ENCODE results near the gene ACTR1A.
A peak's percentile ranks its signal among the peaks of the same experiment; 100 is the strongest.

ACTR1A gene

GRCh38 chr10:102485093-102485784 is 17.3 kb downstream of the ACTR1A start:
- DNase-seq (ENCODE audit: low spot score), result no peak

- DNase-seq (ENCODE audit: low spot score), result no peak
Measured at GRCh38 chr10:102484021-102484420, 18.5 kb downstream of the ACTR1A start.

- no peak for DNase-seq (ENCODE audit: low spot score)
Measured at GRCh38 chr10:102480396-102480795, 22.1 kb downstream of the ACTR1A start.

GRCh38 chr10:102479651-102480050 is 22.9 kb downstream of the ACTR1A start:
- DNase-seq (ENCODE audit: low spot score), result no peak

- DNase-seq (ENCODE audit: low spot score), result no peak
Measured at GRCh38 chr10:102476466-102477141, 25.9 kb downstream of the ACTR1A start.

GRCh38 chr10:102475451-102476040 is 27.0 kb downstream of the ACTR1A start:
- DNase-seq (ENCODE audit: low spot score), result no peak

GRCh38 chr10:102473445-102474331 is 28.8 kb downstream of the ACTR1A start:
- DNase-seq (ENCODE audit: low spot score), result no peak

GRCh38 chr10:102470579-102471546 is 31.6 kb downstream of the ACTR1A start:
- no peak for DNase-seq (ENCODE audit: low spot score)

- DNase-seq (ENCODE audit: low spot score), result peak; percentile 55
Measured at GRCh38 chr10:102468683-102469082, 33.8 kb downstream of the ACTR1A start.

GRCh38 chr10:102467971-102468438 is 34.5 kb downstream of the ACTR1A start:
- DNase-seq (ENCODE audit: low spot score), result no peak

- no peak for DNase-seq (ENCODE audit: low spot score)
Measured at GRCh38 chr10:102467318-102467717, 35.2 kb downstream of the ACTR1A start.

- no peak for DNase-seq (ENCODE audit: low spot score)
Measured at GRCh38 chr10:102465466-102465865, 37.0 kb downstream of the ACTR1A start.

- DNase-seq (ENCODE audit: low spot score), result no peak
Measured at GRCh38 chr10:102463983-102464382, 38.5 kb downstream of the ACTR1A start.

- no peak for DNase-seq (ENCODE audit: low spot score)
Measured at GRCh38 chr10:102462512-102463054, 39.9 kb downstream of the ACTR1A start.

GRCh38 chr10:102461187-102462054 is 41.1 kb downstream of the ACTR1A start:
- peak; percentile 93 for DNase-seq (ENCODE audit: low spot score)

- DNase-seq (ENCODE audit: low spot score), result no peak
Measured at GRCh38 chr10:102460836-102461186, 41.7 kb downstream of the ACTR1A start.

GRCh38 chr10:102458656-102459055 is 43.9 kb downstream of the ACTR1A start:
- no peak for DNase-seq (ENCODE audit: low spot score)

GRCh38 chr10:102457591-102458150 is 44.8 kb downstream of the ACTR1A start:
- DNase-seq (ENCODE audit: low spot score), result no peak

- peak; percentile 62 for DNase-seq (ENCODE audit: low spot score)
Measured at GRCh38 chr10:102455893-102456471, 46.5 kb downstream of the ACTR1A start.
